ENCODE measurements around the gene CH25H. TPM values are rescaled to one million over a fixed set of nuclear protein-coding genes. Genes with fewer than 3 reads are reported as not detected.

Gene CH25H
- total RNA-seq, 1 donor from 2014 or later: 10.0 TPM

GRCh38 chr10:89160339-89160738 lies 46.8 kb downstream of the CH25H start:
- Mint-ChIP-seq H3K27me3 (ENCODE audit: unreplicated experiment) (peaks cover 3% of the 10 kb centered on the region), H3K36me3 (ENCODE audit: low read depth, unreplicated experiment) (no peaks in the 10 kb centered on the region), H3K4me3 (ENCODE audit: unreplicated experiment) (no peak overlapping the region), H3K27ac (ENCODE audit: unreplicated experiment) (no peak overlapping the region), H3K9me3 (ENCODE audit: unreplicated experiment) (no peaks in the 10 kb centered on the region), H3K4me1 (ENCODE audit: unreplicated experiment) (peaks cover 28% of the 10 kb centered on the region)
- no peak for DNase-seq (ENCODE audit: low spot score)
- no peak for TF ChIP-seq CTCF (IDR thresholded peaks at IDR 0.05; ENCODE audit: unreplicated experiment)

- H3K4me1 Mint-ChIP-seq (ENCODE audit: unreplicated experiment): peaks cover 32% of the 10 kb centered on the region
- no peak overlapping the region for H3K4me3 Mint-ChIP-seq (ENCODE audit: unreplicated experiment)
- no peak for DNase-seq (ENCODE audit: low spot score)
- H3K27me3 Mint-ChIP-seq (ENCODE audit: unreplicated experiment): peaks cover 3% of the 10 kb centered on the region
- no peaks in the 10 kb centered on the region for H3K9me3 Mint-ChIP-seq (ENCODE audit: unreplicated experiment)
- no peak for TF ChIP-seq CTCF (IDR thresholded peaks at IDR 0.05; ENCODE audit: unreplicated experiment)
- H3K27ac Mint-ChIP-seq (ENCODE audit: unreplicated experiment): no peak overlapping the region
- H3K36me3 Mint-ChIP-seq (ENCODE audit: low read depth, unreplicated experiment): no peaks in the 10 kb centered on the region
Measured at GRCh38 chr10:89159761-89160160, 47.4 kb downstream of the CH25H start.

GRCh38 chr10:89159316-89159715 lies 47.8 kb downstream of the CH25H start:
- H3K4me3 Mint-ChIP-seq (ENCODE audit: unreplicated experiment): no peak overlapping the region
- no peak for DNase-seq (ENCODE audit: low spot score)
- no peak for TF ChIP-seq CTCF (IDR thresholded peaks at IDR 0.05; ENCODE audit: unreplicated experiment)
- H3K27ac Mint-ChIP-seq (ENCODE audit: unreplicated experiment): no peak overlapping the region
- H3K36me3 Mint-ChIP-seq (ENCODE audit: low read depth, unreplicated experiment): no peaks in the 10 kb centered on the region
- H3K4me1 Mint-ChIP-seq (ENCODE audit: unreplicated experiment): peaks cover 32% of the 10 kb centered on the region
- H3K27me3 Mint-ChIP-seq (ENCODE audit: unreplicated experiment): peaks cover 1% of the 10 kb centered on the region
- H3K9me3 Mint-ChIP-seq (ENCODE audit: unreplicated experiment): no peaks in the 10 kb centered on the region

GRCh38 chr10:89158446-89158845 lies 48.7 kb downstream of the CH25H start:
- H3K4me1 Mint-ChIP-seq (ENCODE audit: unreplicated experiment): peaks cover 28% of the 10 kb centered on the region
- no peak for TF ChIP-seq CTCF (IDR thresholded peaks at IDR 0.05; ENCODE audit: unreplicated experiment)
- DNase-seq (ENCODE audit: low spot score): no peak
- no peak overlapping the region for H3K27ac Mint-ChIP-seq (ENCODE audit: unreplicated experiment)
- no peak overlapping the region for H3K4me3 Mint-ChIP-seq (ENCODE audit: unreplicated experiment)
- H3K27me3 Mint-ChIP-seq (ENCODE audit: unreplicated experiment): no peaks in the 10 kb centered on the region
- no peaks in the 10 kb centered on the region for H3K9me3 Mint-ChIP-seq (ENCODE audit: unreplicated experiment)
- no peaks in the 10 kb centered on the region for H3K36me3 Mint-ChIP-seq (ENCODE audit: low read depth, unreplicated experiment)

- Mint-ChIP-seq H3K27me3 (ENCODE audit: unreplicated experiment) (no peaks in the 10 kb centered on the region), H3K9me3 (ENCODE audit: unreplicated experiment) (no peaks in the 10 kb centered on the region), H3K27ac (ENCODE audit: unreplicated experiment) (no peak overlapping the region)
Measured at GRCh38 chr10:89156161-89156835, 50.8 kb downstream of the CH25H start.

More at GRCh38 chr10:89156161-89156835, 50.8 kb downstream of the CH25H start:
- Mint-ChIP-seq H3K4me1 (ENCODE audit: unreplicated experiment) (peaks cover 26% of the 10 kb centered on the region), H3K4me3 (ENCODE audit: unreplicated experiment) (no peak overlapping the region), H3K36me3 (ENCODE audit: low read depth, unreplicated experiment) (no peaks in the 10 kb centered on the region)
- no peak for TF ChIP-seq CTCF (IDR thresholded peaks at IDR 0.05; ENCODE audit: unreplicated experiment)
- no peak for DNase-seq (ENCODE audit: low spot score)

Measured in endothelial cell (in vitro differentiated cells).